Measurements from ENCODE around the gene ING5.
A peak's percentile ranks its signal among the peaks of the same experiment; 100 is the strongest.

The ING5 gene

DNA sequence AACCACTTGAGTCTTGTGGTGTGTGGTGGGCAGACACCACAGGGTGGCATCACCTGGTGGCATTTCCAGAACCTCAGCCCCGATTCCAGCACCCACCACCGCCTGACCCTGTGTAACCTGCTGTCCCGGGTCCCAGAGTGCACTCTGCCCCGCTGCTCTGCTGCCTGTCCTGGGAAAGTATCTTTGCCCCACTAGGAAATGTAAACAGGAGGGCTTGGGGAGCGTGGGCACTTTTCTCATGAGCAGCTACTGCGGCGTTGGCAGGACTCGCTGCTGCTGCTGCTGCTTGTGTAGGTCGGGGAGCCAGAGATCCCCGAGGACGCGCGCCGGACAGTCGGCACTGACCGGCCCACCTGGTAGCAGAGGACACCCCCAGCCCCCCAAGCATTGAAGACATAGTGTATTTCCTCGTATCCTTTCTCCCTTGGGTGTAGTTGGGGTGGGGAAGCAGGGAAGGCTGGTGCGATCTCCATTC is 28.6 kb upstream of the ING5 start:
- DNase-seq: no peak

DNA sequence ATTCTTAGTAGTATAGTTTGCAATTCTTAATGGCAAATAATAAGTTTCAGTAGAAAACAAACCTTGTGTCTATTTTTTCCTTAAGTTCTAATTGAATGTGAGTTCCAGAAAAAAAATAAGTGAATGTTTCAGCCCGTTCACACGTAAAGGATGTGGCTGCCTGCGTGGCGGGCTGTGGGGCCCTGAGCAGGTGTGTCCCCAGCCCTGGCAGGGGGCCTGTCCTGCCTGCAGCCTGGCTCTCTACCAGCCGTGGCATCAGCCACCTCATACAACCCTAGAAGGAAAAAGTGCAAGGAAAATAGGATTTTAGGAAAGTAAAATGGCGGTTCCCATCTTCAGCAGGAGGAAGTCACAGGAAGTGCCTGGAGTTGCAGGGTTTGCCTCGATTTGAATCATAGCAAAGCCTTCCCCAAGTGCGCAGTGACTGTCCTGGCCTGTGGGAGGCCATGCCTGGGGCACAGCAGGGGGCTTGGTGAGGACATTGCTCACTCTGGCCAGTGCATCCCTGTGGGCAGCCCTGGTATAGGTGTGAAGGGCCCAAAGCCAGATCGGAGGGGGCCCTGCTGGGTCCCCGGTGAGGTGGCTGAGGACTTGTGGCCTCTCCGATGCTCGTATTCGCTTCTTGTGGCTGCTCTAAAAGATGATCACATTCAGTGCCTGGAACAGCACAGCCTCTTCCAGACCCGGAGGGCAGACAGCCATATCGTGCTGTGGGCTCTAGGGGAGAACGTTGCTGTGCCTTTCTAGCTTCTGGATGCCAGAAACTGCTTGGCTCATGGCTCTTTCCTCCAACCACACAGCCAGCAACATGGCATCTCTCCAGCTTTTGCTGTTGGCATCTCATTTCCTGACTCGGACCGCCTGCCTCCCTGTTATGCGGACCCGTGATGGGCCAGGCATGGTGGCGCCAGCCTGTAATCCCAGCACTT is 27.8 kb upstream of the ING5 start:
- DNase-seq: no peak

DNA sequence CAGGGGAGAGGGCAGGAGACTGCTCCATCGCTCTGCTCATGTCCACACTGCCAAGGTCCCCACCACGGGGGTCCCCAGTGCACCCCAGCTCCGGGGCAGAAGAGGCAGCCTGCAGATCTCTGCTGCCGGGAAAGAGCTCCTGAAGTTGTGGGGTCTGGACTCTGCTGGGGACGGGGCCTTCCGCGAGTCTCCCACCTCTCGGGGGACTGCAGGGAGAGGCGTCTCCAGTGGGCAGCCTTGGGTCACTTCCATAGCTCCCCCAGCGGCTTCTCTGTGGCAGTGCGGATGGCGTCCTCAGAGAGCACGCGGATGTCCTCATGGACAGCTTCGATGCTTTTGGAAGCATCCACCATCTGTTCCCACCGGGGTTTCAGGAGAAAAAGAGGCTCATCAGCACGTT is 26.0 kb upstream of the ING5 start:
- DNase-seq: no peak

DNA sequence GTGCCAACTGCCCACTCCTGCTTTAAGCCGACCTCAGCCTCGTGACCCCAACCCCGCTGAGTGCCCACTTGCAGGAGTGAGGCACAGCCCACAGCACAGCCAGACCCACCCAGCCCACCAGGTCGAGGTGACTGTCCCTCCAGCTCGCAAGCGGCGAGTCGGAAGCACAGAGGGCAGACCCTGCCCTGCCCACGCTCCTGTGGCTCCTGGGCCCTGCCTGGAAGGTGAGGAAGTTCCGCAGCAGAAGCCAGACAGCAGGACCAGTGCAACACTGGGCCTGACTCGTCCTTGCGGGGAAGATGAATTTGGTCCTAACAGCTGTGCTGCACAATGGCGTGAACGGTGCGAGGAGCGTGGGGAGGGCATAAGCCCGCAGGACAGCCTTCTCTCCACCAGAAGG is 25.2 kb upstream of the ING5 start:
- DNase-seq: no peak

DNA sequence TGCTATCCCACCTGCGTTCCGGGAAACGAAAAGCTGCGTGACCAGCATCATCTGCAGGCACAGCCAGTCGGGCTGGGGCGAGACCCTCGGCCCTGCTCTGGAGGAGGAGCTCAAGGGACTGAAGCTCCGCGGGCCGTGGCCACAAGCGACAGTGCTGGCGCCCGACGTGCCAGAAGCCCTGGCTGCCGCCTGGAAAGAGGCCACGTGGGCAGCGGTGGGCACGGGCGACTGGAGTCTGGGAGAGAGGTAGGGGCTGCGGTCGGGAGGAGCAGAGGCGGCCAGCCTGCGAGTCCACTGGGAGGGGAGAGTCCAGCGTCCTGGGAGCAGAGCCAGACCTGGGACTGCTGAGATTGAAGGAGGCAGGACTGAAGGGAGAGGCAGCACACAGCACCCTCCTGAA is 24.4 kb upstream of the ING5 start:
- no peak for DNase-seq

DNA sequence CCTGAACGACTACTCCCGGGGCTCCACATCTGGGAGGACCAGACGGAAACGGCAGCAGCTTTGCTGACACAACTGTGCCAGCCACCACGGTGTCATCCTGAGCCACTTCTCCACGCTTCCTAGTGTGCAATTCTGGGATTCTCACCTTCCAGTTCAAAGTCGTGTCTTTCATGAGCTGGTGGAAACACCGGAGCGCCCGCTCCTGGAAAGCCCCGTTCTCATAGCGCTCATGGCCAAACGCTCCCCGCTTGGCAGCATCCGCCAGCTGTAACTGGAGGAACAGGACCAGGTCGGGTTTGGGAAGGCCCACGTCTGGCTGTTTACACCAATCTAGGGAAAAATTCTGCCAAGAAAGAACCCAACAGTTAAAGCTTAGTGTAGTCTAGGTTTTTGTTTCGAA is 23.5 kb upstream of the ING5 start:
- no peak for DNase-seq

DNA sequence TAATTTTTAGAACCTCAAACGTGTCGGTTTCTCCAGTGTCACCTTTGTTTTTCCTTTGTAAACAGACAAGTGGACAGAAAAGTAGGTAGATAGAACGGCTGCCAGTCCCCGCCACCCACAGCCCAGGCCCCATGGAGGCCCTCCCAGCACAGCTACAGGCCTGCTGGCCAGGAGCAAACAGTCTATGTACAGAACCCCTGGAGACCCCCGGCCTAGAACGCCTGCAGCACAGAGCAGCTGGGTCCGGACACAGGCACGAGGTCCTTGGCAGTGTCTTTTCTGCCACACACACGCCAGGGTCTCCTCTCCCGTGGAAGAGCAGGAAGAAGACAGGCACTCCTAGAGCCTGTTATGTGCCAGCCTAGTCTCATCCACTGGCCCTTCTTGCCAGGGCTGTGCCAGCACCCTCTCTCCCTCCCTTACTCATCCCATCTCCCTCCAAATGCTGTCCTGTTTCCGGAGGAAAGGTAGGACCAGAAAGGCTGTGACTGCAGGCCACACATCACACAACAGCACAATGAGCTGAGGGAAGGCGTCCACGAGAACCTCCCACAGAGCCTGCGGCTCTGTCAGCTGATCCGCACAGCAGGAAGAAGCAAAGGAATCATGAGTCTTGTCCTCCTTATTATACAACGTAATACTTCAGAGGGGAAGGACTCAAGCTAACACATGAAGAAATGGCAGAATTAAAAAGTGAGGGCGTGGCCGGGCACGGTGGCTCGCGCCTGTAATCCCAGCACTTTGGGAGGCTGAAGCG is 22.9 kb upstream of the ING5 start:
- no peak for DNase-seq

DNA sequence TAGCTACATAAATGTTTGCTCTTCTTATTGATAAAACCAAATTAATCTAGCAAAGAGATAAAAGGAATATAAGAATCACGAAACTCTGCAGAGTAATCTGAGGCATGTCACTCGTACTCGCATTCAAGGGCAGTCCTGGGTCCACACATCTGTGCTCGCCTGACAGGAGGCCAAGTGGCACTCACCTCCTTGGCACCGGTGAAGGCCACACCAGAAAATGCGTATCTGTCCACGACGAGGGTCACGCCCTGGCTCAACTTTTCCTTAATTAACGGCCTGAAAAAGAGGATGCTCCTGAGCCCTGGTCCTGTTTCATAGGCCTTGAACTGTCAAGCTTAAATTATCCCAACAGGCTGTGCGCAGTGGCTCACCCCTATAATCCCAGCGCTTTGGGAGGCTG is 21.8 kb upstream of the ING5 start:
- DNase-seq: no peak

DNA sequence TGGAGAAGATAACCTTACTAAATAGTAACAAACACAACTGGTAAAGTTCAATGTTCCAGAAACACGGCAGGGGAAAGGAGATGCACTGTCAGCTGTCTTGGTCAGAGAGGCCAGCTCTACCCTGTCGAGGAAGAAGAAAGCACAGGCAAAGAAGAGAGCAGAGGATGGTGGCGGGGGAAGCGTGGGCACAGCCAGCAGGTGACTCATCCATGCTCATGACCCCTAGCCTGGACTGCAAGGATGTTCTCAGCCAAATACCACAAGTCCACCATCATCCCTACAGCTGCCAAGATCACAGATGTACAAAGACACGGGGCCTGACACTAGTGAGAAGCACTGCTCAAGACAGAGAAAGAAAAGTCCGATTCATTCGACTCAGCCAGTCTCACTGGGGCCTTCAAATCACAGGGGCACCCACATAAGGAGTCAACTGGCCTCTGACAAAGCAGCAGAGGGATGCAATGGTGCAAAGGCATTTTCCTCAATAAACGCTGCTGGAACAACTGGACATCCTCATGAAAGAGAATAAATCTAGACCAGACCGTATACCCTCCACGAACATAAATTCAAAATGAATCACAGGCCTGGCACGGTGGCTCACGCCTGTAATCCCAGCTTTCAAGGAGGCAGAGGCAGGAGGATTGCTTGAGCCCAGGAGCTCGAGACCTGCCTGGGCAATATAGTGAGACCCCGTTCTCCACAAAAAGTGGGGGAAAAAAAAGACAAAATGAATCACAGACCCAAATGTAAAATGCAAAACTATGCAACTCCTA is 20.8 kb upstream of the ING5 start:
- DNase-seq: no peak

DNA sequence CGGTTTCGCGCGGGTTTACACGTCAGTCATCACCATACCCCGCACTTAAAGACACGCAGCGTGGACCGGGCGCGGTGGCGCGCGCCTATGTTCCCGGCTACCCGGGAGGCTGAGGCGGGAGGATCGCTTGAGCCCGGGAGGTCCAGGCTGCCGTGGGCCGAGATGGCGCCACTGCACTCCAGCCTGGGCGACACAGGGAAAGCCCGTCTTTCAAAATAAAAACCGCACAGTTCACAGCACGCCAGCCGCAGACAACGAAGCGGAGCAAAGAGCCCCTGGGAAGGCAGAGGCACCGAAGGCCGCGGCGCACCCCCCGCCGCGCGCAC is 15.6 kb upstream of the ING5 start:
- no peak for DNase-seq

DNA sequence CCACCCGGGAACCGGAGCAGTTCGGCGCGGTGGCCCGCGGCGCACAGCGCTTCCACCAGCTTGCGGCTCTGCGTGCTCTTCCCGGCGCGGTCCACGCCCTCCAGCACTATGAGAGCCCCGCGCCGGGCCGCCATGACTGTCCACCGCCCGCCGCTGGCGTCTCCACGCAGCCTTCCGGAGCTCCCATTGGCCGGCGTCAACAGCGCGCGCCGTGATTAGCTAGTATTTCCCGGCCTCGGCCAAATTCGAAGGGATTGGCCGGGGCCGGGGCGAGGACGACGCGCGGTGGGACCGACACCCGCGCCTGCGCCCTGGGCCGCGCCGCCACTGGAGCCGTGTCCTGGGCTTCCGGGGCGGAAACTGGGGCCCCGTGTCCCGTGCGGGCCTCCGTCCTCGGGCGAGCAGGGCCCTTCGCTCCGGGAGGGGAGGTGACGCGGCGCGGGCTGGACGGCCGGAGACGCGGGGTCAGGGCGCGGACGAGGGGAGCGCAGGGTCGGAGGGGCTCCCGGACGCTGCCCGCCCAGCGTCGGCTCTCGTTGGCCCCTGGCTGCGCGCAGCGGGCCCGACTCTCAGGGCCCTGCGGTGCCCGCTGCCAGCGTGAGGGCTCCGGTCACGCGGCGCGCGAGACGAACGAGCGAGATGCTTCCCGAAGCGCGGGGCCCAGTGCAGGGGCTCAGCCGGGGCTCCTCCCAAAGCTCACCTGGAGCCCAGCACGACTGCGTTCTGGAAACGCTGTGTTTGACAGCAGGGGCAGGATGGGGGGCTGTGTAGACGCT is 15.0 kb upstream of the ING5 start, which contains the start of gene DTYMK:
TSS of gene DTYMK (minus strand) at position 166 of the 776 bp plus-strand sequence. CDS start at position 134, 32 bp downstream.
- DNase-seq: peak; percentile 89

DNA sequence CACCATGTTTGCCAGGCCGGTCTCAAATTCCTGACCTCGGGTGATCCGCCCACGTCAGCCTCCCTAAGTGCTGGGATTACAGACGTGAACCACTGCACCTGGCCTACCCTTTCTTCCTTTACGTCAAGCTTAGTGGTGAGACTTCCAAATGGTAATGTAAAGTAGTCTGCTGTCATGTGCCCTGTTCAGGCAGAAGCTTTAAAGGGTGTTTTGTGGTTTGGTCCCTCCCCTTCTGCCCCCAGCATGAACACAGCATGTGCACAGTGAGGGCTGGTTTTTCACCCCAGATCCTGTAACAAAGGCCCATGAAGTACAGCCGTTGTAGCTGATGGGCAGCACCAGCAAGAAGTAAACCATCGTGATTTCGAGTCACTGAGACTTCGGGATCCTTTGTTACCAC is 12.5 kb upstream of the ING5 start:
- no peak for DNase-seq

DNA sequence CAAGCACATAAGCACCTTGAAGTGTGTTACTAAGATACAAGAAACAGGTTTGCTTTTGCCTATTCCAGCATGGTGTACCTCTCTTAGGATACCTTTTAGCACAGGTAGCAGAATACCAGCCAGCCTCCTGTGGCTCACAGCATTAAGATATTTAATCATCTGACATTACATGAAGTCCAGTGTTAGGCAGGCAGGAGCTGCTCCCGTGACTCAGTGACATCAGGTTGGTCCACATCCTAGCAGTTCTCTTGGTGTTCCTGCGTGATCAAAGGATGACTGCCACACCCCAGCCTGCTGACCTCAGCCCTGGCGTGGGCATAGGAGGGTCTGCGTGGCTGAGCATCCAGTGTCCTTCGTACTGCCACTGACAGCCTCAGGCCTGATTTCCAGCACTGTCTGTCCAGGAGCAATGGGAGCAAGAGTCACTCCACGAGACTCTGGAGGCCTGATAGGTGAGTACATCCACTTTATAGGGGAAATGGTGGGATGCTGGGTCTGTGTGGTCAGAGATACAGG is 11.6 kb upstream of the ING5 start:
- no peak for DNase-seq

DNA sequence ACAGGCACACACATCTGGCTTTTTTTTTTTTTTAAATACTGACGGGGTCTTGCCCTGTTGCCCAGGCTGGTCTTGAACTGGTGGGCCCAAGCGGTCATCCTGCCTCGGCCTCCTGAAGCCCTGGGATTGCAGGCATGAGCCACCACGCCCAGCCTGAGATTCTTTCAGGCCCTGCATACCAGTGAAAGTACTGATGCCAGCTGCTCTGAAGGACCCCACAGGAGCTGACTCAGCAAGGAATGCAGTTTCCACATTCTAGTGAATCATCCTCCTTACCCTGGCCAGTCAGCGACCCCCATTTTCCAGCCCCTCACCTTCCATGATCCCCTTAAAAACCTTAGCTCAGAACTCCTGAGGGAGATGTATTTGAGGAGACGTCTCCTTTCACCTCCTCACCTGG is 9.4 kb upstream of the ING5 start:
- no peak for DNase-seq

DNA sequence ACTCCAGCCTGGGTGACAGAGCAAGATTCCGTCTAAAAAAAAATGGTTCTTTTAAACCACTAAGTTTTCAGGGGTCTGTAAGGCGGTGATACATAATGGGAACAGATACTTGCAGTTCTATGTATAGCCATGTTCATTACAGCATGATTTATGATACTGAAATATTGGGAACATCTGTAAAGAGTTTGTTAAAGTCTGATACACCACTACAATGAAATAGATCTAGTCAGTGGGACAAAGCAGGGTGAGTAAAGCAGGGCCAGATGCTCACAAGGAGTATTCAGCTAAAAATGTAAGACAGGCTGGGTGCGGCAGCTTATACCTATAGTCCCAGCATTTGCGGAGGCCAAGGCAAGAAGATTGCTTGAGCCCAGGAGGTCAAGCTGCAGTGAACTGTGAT is 6.2 kb upstream of the ING5 start:
- no peak for DNase-seq

DNA sequence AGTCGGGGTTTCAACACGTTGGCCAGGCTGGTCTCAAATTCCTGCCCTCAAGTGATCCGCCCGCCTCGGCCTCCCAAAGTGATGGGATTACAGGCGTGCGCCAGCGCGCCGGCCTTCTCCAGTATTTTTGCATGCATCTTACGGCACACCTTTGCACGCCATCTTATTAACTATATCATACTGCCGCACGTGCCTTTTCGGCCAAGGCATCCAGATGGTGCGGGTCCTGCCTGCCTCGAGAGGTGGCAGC is 765 bp upstream of the ING5 start:
- no peak for DNase-seq

DNA sequence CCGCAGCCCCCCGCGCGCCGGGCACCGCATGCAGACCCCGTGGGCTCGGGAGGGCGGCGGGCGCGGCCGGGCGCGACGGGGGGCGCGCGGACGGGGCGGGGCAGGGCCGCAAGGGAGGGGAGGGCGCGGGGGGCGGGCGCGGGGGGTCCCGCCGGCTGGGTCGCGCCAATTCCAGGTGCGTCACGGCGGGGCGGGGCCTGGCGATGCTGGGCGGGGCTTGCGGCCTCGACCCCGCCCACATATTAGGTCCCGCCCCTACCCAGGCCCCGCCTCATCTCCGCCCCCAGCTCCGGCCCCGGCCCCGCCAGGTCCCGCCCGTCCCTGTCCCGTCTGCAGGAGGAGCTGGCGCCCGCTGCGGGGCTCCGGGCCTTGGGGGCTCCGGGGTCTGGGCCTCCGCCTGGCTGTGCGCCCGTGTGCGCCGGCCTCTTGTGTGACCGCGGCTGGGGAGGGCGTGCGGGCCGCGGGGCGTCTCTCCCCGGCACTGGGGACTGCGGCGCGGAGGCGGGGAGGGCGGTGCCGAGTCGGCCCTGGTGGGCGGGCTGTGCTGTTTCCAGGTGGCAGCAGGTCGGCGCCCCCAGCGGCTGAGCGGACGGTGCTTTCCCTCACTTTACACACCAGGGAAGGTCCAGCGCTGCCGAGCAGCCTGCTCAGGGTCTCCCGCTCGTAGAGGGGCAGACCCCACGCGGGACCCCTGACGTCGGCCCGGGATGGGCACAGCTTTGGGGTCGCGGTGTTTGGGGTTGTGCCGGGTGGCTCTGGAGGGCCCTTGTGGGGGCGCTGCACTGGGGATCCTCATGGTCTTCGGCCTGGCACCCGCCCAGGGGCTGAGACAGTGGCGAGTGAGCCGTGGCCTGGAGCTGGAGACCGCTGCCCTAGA is 554 bp downstream of the ING5 start:
- no peak for DNase-seq

DNA sequence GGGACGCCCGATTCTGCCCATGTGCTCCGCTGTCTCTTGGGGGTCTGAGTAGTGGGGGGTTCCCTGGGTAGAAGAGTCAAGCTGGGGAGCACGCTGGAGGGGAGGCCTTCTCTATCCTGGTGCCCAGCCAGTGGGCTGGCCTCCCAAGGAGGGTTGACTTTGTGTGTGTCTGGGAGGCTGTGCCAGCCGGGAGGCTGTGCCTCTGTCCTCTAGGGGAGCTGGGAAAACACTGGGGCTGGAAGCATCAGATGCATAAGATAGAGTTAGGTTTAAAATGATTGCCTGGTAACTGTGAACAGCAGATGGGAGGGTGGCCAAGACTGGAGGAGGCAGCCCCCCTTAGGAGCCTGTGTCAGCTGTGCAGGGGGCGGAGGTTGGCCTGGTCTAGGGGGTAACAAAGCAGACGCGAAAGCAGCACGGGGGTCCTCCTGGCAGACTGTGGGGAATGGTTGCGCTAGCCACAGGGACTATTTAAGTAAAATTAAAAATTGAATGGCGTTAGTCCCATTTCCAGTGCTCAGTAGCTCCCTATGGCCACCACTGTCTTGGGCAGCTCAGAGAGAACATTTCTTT is 1.3 kb downstream of the ING5 start:
- no peak for DNase-seq

DNA sequence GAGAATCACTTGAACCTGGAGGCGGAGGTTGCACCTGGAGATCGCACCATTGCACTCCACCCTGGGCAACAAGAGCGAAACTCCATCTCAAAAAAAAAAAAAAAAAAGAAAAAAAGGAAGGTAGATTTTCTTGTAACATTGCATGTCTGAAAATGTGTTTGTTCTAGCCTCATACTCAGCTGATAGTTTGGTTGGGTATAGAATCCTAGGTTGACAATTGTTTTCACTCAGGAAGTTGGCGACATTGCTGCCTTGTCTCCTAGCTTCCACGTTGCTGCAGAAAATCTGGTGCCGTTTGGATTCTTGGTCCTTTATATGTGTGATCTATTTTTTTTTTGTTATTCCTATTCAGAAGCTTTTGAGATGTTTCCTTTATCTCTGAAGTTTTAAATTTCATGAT is 4.7 kb downstream of the ING5 start:
- no peak for DNase-seq

DNA sequence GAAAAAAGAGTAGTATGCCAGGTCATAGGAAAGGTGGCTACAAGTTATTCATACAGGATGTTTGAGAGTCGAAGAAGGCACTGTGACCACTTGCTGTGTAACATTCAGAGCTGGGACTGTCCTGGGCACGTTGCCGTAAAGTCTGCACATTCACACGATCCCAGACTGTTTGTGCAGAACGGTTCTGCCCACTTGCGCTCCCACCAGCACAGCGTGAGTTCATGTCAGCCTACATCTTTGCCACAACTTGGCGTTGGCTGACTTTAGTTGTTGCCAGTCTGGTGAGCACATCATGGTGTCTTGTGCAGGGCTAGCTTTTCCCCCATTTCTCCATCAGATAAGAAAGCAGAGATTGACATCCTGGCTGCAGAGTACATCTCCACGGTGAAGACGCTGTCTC is 7.0 kb downstream of the ING5 start:
- DNase-seq: no peak

DNA sequence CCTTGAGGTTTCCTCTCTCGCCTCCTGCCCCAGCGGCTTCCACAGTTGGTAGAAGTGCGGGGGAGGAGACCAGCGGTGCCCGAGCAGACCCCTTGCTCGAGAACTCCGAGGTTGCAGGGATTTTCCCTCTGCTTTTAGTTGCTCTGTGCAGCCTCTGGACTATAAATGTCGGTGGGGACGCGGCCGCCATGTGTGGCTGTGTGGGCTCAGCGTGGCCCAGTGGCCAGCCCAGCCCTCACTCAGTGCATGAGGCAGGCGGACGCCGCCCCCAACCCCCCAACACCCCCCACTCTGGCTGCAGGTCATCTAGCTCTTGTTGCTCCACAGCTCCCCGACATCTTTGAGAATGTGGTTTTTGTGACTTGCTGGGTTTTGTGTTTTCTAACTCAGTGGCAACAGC is 17.3 kb downstream of the ING5 start:
- no peak for DNase-seq

All from cortex of kidney (tissue), 1 donor.